ENCODE data around the gene LY6G6D. TPM values are rescaled to one million over a fixed set of nuclear protein-coding genes. Genes with fewer than 3 reads are reported as not detected.

Gene LY6G6D
- total and polyA plus RNA-seq, 2 donors (not counting 1 experiment from before 2014, with no cell fraction given) = not detected

GRCh38 chr6:31692353-31692752 lies 22.8 kb upstream of the LY6G6D start:
- no peak for DNase-seq (ENCODE audit: low read depth in 2 of 2)
- no peaks in the 10 kb centered on the region for H3K4me1 ChIP-seq (ENCODE audit: control insufficient read depth, extremely low read depth, insufficient read depth, low read length)
- no peak for TF ChIP-seq EZH2 (IDR thresholded peaks at IDR 0.05; ENCODE audit: low read length, missing control alignments)
- no peak for TF ChIP-seq CTCF (conservative IDR thresholded peaks at IDR 0.05 in 1 of 2, IDR thresholded peaks at IDR 0.05 in 1 of 2; ENCODE audit: low read depth in 1 of 2, low read length in 2 of 2)
- no peak overlapping the region for H3K4me3 ChIP-seq (replicated peaks in 1 of 4; ENCODE audit: control extremely low read depth in 1 of 4, insufficient read depth in 1 of 4, low read depth in 3 of 4, low read length in 4 of 4)
- no peak overlapping the region for H2AFZ ChIP-seq (ENCODE audit: low read length)
- no peaks in the 10 kb centered on the region for H4K20me1 ChIP-seq (ENCODE audit: control insufficient read depth, extremely low read depth, insufficient read depth, low read length)
- no peaks in the 10 kb centered on the region for H3K9me3 ChIP-seq (ENCODE audit: control insufficient read depth, insufficient read depth, low read depth, low read length)
- no peak overlapping the region for H3K9ac ChIP-seq (ENCODE audit: insufficient read depth, low read length)
- H3K4me2 ChIP-seq (ENCODE audit: extremely low read depth, insufficient read depth, low read length) = no peak overlapping the region
- peaks cover 31% of the 10 kb centered on the region for H3K36me3 ChIP-seq (ENCODE audit: control insufficient read depth, insufficient read depth, low read length)
- H3K27me3 ChIP-seq (ENCODE audit: control insufficient read depth, insufficient read depth, low read length) = no peaks in the 10 kb centered on the region
- H3K79me2 ChIP-seq (ENCODE audit: control insufficient read depth, insufficient read depth, low read length) = no peaks in the 10 kb centered on the region
- H3K27ac ChIP-seq (ENCODE audit: insufficient read depth, low read length) = no peak overlapping the region

- Histone ChIP-seq H2AFZ (ENCODE audit: low read length) (no peak overlapping the region), H3K4me1 (ENCODE audit: control insufficient read depth, extremely low read depth, insufficient read depth, low read length) (no peaks in the 10 kb centered on the region), H3K9ac (ENCODE audit: insufficient read depth, low read length) (no peak overlapping the region), H3K9me3 (ENCODE audit: control insufficient read depth, insufficient read depth, low read depth, low read length) (no peaks in the 10 kb centered on the region), H4K20me1 (ENCODE audit: control insufficient read depth, extremely low read depth, insufficient read depth, low read length) (no peaks in the 10 kb centered on the region), H3K4me2 (ENCODE audit: extremely low read depth, insufficient read depth, low read length) (no peak overlapping the region), H3K79me2 (ENCODE audit: control insufficient read depth, insufficient read depth, low read length) (no peaks in the 10 kb centered on the region), H3K27ac (ENCODE audit: insufficient read depth, low read length) (no peak overlapping the region), H3K27me3 (ENCODE audit: control insufficient read depth, insufficient read depth, low read length) (no peaks in the 10 kb centered on the region), H3K4me3 (replicated peaks in 1 of 4; ENCODE audit: control extremely low read depth in 1 of 4, insufficient read depth in 1 of 4, low read depth in 3 of 4, low read length in 4 of 4) (no peak overlapping the region), H3K36me3 (ENCODE audit: control insufficient read depth, insufficient read depth, low read length) (peaks cover 27% of the 10 kb centered on the region)
- DNase-seq (ENCODE audit: low read depth in 2 of 2) = no peak
- TF ChIP-seq CTCF (conservative IDR thresholded peaks at IDR 0.05 in 1 of 2, IDR thresholded peaks at IDR 0.05 in 1 of 2; ENCODE audit: low read depth in 1 of 2, low read length in 2 of 2) (no peak), EZH2 (IDR thresholded peaks at IDR 0.05; ENCODE audit: low read length, missing control alignments) (no peak)
These were observed 22.3 kb upstream of the LY6G6D start for GRCh38 chr6:31692886-31693285.

- no peak overlapping the region for H3K4me2 ChIP-seq (ENCODE audit: extremely low read depth, insufficient read depth, low read length)
- H3K9me3 ChIP-seq (ENCODE audit: control insufficient read depth, insufficient read depth, low read depth, low read length) = no peaks in the 10 kb centered on the region
- H3K79me2 ChIP-seq (ENCODE audit: control insufficient read depth, insufficient read depth, low read length) = no peaks in the 10 kb centered on the region
- H3K4me1 ChIP-seq (ENCODE audit: control insufficient read depth, extremely low read depth, insufficient read depth, low read length) = no peaks in the 10 kb centered on the region
- no peak for TF ChIP-seq EZH2 (IDR thresholded peaks at IDR 0.05; ENCODE audit: low read length, missing control alignments)
- TF ChIP-seq CTCF (conservative IDR thresholded peaks at IDR 0.05 in 1 of 2, IDR thresholded peaks at IDR 0.05 in 1 of 2; ENCODE audit: low read depth in 1 of 2, low read length in 2 of 2) = no peak
- H2AFZ ChIP-seq (ENCODE audit: low read length) = no peak overlapping the region
- H3K27ac ChIP-seq (ENCODE audit: insufficient read depth, low read length) = no peak overlapping the region
- no peak for DNase-seq (ENCODE audit: low read depth in 2 of 2)
- H3K9ac ChIP-seq (ENCODE audit: insufficient read depth, low read length) = no peak overlapping the region
- H3K27me3 ChIP-seq (ENCODE audit: control insufficient read depth, insufficient read depth, low read length) = no peaks in the 10 kb centered on the region
- H4K20me1 ChIP-seq (ENCODE audit: control insufficient read depth, extremely low read depth, insufficient read depth, low read length) = no peaks in the 10 kb centered on the region
- peaks cover 21% of the 10 kb centered on the region for H3K36me3 ChIP-seq (ENCODE audit: control insufficient read depth, insufficient read depth, low read length)
- no peak overlapping the region for H3K4me3 ChIP-seq (replicated peaks in 1 of 4; ENCODE audit: control extremely low read depth in 1 of 4, insufficient read depth in 1 of 4, low read depth in 3 of 4, low read length in 4 of 4)
These were observed 21.6 kb upstream of the LY6G6D start for GRCh38 chr6:31693535-31693934.

Data from fibroblast of lung (primary cell).